HEK293 (cell line): ENCODE data around the gene ZNF529.

Source experiments
- PRDM1 ChIP-seq: fragments of 450-650 bp; formaldehyde crosslinking; IDR thresholded peaks from 2 replicates; pipeline ENCODE4; 2016; ENCODE audit warnings: missing biosample characterization, missing genetic modification characterization
- RBAK ChIP-seq: fragments of 450-650 bp; formaldehyde crosslinking; IDR thresholded peaks from 2 replicates; pipeline ENCODE4 v1.5.1; 2016; ENCODE audit warnings: missing biosample characterization, missing genetic modification characterization
- ZBTB20 ChIP-seq: fragments of 450-650 bp; formaldehyde crosslinking; IDR thresholded peaks from 2 replicates; pipeline ENCODE4 v1.5.1; 2016; ENCODE audit warnings: missing biosample characterization, missing genetic modification characterization
- ZFP41 ChIP-seq: fragments of 450-650 bp; formaldehyde crosslinking; IDR thresholded peaks from 2 replicates; pipeline ENCODE4 v1.5.1; 2016; ENCODE audit warnings: missing biosample characterization, missing genetic modification characterization, borderline replicate concordance
- ZNF133 ChIP-seq: fragments of 450-650 bp; formaldehyde crosslinking; IDR thresholded peaks from 2 replicates; pipeline ENCODE4 v1.5.1; 2016; ENCODE audit warnings: missing biosample characterization, missing genetic modification characterization
- ZNF174 ChIP-seq: fragments of 450-650 bp; formaldehyde crosslinking; IDR thresholded peaks from 2 replicates; pipeline ENCODE4 v1.5.0; 2017; ENCODE audit warnings: missing biosample characterization, mild to moderate bottlenecking, missing genetic modification characterization
- ZNF37A ChIP-seq: fragments of 450-650 bp; IDR thresholded peaks from 2 replicates; pipeline ENCODE4 v1.5.1; 2018; ENCODE audit warnings: missing biosample characterization, missing genetic modification characterization
- ZNF391 ChIP-seq: fragments of 450-650 bp; formaldehyde crosslinking; IDR thresholded peaks from 2 replicates; pipeline ENCODE4 v1.5.1; 2016; ENCODE audit warnings: low read depth, missing biosample characterization, missing genetic modification characterization, borderline replicate concordance
- ZNF394 ChIP-seq: fragments of 450-650 bp; formaldehyde crosslinking; IDR thresholded peaks from 2 replicates; pipeline ENCODE4 v1.5.1; 2016; ENCODE audit warnings: missing biosample characterization, missing genetic modification characterization, mild to moderate bottlenecking, moderate library complexity, borderline replicate concordance
- ZNF404 ChIP-seq: fragments of 450-650 bp; formaldehyde crosslinking; IDR thresholded peaks from 2 replicates; pipeline ENCODE4 v1.5.1; 2017; ENCODE audit warnings: missing biosample characterization, missing genetic modification characterization
- ZNF549 ChIP-seq: fragments of 450-650 bp; IDR thresholded peaks from 2 replicates; pipeline ENCODE4 v1.5.1; 2018; ENCODE audit warnings: missing biosample characterization, missing genetic modification characterization, mild to moderate bottlenecking, inconsistent platforms, moderate library complexity
- ZNF585B ChIP-seq: fragments of 450-650 bp; formaldehyde crosslinking; IDR thresholded peaks from 2 replicates; pipeline ENCODE4 v1.5.1; 2016; ENCODE audit warnings: missing biosample characterization, missing genetic modification characterization
- ZNF776 ChIP-seq: fragments of 450-650 bp; formaldehyde crosslinking; IDR thresholded peaks from 2 replicates; pipeline ENCODE4 v1.5.0; 2017; ENCODE audit warnings: missing biosample characterization, missing genetic modification characterization, borderline replicate concordance
- ZNF843 ChIP-seq: fragments of 450-650 bp; formaldehyde crosslinking; IDR thresholded peaks from 2 replicates; pipeline ENCODE4 v1.5.1; 2016; ENCODE audit warnings: missing biosample characterization, missing genetic modification characterization
- TF ChIP-seq, protein P1 (sequence below): fragments of 450-650 bp; formaldehyde crosslinking; IDR thresholded peaks from 2 replicates; pipeline ENCODE4 v1.5.1; 2017; ENCODE audit warnings: missing biosample characterization, mild to moderate bottlenecking, missing genetic modification characterization, moderate library complexity
- TF ChIP-seq, protein P2 (sequence below): fragments of 450-650 bp; formaldehyde crosslinking; IDR thresholded peaks from 2 replicates; pipeline ENCODE4 v1.5.1; 2016; ENCODE audit warnings: missing biosample characterization, missing genetic modification characterization
- TF ChIP-seq, protein P3 (sequence below): fragments of 450-650 bp; formaldehyde crosslinking; IDR thresholded peaks from 2 replicates; pipeline ENCODE4 v1.5.1; 2016; ENCODE audit warnings: missing biosample characterization, missing genetic modification characterization
- TF ChIP-seq, protein P4 (sequence below): fragments of 450-650 bp; formaldehyde crosslinking; conservative IDR thresholded peaks from 2 replicates; pipeline ENCODE4 v1.5.1; 2016; ENCODE audit warnings: low read depth, missing biosample characterization, missing genetic modification characterization
- TF ChIP-seq, protein P5 (sequence below): fragments of 450-650 bp; formaldehyde crosslinking; IDR thresholded peaks from 2 replicates; pipeline ENCODE4 v1.5.1; 2016; ENCODE audit warnings: missing biosample characterization, missing genetic modification characterization
- TF ChIP-seq, protein P6 (sequence below): fragments of 450-650 bp; formaldehyde crosslinking; optimal IDR thresholded peaks from 2 replicates; pipeline ENCODE3; 2016; ENCODE audit warnings: missing biosample characterization, mild to moderate bottlenecking, missing genetic modification characterization
- TF ChIP-seq, protein P7 (sequence below): fragments of 450-650 bp; formaldehyde crosslinking; IDR thresholded peaks from 2 replicates; pipeline ENCODE4 v1.5.1; 2017; ENCODE audit warnings: missing biosample characterization, missing genetic modification characterization
- TF ChIP-seq, protein P8 (sequence below): fragments of 450-650 bp; formaldehyde crosslinking; IDR thresholded peaks from 2 replicates; pipeline ENCODE4 v1.5.1; 2016; ENCODE audit warnings: missing biosample characterization, missing genetic modification characterization

Gene ZNF529

DNA sequence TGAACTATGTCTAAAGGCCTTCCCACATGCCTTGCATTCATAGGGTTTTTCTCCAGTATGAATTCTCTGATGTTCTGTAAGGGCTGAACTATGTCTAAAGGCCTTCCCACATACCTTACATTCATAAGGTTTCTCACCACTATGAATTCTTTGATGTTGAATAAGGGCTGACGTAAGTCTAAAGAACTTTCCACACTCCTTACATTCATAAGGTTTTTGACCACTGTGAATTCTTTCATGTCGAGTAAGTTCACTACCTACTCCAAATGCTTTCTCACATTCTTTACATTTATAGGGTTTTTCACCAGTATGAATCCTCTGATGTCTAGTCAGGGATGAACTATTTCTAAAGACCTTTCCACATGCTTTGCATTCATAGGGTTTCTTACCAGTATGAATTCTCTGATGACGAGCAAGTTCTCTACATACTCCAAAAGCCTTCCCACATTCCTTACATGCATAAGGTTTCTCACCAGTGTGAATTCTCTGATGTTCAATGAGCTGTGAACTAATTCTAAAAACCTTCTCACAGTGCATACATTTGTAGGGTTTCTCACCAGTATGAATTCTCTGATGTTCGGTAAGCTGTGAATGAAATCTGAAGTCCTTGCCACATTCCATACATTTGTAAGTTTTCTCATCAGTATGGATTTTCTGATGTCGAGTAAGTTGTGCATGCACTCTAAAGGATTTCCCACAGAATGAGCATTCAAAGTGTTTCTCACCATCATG is 25.9 kb downstream of the ZNF529 start (continued):
- TF ChIP-seq, protein P1, sequence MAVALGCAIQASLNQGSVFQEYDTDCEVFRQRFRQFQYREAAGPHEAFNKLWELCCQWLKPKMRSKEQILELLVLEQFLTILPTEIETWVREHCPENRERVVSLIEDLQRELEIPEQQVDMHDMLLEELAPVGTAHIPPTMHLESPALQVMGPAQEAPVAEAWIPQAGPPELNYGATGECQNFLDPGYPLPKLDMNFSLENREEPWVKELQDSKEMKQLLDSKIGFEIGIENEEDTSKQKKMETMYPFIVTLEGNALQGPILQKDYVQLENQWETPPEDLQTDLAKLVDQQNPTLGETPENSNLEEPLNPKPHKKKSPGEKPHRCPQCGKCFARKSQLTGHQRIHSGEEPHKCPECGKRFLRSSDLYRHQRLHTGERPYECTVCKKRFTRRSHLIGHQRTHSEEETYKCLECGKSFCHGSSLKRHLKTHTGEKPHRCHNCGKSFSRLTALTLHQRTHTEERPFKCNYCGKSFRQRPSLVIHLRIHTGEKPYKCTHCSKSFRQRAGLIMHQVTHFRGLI (tag by site-specific recombination) = peak; percentile 22; the same call in 1 of the 2 replicates
- TF ChIP-seq ZNF843 (no peak), ZNF174 (tag by site-specific recombination) (peak; percentile 52; the same call in 1 of the 2 replicates), RBAK (tag by site-specific recombination) (peak; percentile 67; the same call in 1 of the 2 replicates), ZNF585B (tag by site-specific recombination) (0 out of 2 replicates have a peak, but pooled peaks have one; percentile 17), ZNF404 (no peak), ZNF776 (no peak), ZNF133 (no peak), ZBTB20 (no peak), ZNF391 (tag by site-specific recombination) (no peak), ZFP41 (tag by site-specific recombination) (no peak), PRDM1 (no peak), ZNF394 (no peak), ZNF37A (tag by site-specific recombination) (no peak), ZNF549 (peak; percentile 69)
- TF ChIP-seq, protein P2, sequence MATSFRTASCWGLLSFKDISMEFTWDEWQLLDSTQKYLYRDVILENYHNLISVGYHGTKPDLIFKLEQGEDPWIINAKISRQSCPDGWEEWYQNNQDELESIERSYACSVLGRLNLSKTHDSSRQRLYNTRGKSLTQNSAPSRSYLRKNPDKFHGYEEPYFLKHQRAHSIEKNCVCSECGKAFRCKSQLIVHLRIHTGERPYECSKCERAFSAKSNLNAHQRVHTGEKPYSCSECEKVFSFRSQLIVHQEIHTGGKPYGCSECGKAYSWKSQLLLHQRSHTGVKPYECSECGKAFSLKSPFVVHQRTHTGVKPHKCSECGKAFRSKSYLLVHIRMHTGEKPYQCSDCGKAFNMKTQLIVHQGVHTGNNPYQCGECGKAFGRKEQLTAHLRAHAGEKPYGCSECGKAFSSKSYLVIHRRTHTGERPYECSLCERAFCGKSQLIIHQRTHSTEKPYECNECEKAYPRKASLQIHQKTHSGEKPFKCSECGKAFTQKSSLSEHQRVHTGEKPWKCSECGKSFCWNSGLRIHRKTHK (tag by site-specific recombination) = no peak; the same call in 1 of the 2 replicates
- TF ChIP-seq, protein P3, sequence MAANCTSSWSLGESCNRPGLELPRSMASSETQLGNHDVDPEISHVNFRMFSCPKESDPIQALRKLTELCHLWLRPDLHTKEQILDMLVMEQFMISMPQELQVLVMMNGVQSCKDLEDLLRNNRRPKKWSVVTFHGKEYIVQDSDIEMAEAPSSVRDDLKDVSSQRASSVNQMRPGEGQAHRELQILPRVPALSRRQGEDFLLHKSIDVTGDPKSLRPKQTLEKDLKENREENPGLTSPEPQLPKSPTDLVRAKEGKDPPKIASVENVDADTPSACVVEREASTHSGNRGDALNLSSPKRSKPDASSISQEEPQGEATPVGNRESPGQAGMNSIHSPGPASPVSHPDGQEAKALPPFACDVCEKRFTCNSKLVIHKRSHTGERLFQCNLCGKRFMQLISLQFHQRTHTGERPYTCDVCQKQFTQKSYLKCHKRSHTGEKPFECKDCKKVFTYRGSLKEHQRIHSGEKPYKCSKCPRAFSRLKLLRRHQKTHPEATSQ = no peak
- TF ChIP-seq, protein P4, sequence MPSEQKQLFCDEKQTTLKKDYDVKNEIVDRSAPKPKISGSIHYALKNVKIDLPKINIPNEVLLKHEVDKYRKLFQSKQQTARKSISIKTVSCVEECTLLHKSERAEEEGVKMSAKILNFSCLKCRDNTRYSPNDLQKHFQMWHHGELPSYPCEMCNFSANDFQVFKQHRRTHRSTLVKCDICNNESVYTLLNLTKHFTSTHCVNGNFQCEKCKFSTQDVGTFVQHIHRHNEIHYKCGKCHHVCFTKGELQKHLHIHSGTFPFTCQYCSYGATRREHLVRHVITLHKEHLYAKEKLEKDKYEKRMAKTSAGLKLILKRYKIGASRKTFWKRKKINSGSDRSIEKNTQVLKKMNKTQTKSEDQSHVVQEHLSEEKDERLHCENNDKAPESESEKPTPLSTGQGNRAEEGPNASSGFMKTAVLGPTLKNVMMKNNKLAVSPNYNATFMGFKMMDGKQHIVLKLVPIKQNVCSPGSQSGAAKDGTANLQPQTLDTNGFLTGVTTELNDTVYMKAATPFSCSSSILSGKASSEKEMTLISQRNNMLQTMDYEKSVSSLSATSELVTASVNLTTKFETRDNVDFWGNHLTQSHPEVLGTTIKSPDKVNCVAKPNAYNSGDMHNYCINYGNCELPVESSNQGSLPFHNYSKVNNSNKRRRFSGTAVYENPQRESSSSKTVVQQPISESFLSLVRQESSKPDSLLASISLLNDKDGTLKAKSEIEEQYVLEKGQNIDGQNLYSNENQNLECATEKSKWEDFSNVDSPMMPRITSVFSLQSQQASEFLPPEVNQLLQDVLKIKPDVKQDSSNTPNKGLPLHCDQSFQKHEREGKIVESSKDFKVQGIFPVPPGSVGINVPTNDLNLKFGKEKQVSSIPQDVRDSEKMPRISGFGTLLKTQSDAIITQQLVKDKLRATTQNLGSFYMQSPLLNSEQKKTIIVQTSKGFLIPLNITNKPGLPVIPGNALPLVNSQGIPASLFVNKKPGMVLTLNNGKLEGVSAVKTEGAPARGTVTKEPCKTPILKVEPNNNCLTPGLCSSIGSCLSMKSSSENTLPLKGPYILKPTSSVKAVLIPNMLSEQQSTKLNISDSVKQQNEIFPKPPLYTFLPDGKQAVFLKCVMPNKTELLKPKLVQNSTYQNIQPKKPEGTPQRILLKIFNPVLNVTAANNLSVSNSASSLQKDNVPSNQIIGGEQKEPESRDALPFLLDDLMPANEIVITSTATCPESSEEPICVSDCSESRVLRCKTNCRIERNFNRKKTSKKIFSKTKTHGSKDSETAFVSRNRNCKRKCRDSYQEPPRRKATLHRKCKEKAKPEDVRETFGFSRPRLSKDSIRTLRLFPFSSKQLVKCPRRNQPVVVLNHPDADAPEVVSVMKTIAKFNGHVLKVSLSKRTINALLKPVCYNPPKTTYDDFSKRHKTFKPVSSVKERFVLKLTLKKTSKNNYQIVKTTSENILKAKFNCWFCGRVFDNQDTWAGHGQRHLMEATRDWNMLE (tag by site-specific recombination) = peak; percentile 79
- TF ChIP-seq, protein P5, sequence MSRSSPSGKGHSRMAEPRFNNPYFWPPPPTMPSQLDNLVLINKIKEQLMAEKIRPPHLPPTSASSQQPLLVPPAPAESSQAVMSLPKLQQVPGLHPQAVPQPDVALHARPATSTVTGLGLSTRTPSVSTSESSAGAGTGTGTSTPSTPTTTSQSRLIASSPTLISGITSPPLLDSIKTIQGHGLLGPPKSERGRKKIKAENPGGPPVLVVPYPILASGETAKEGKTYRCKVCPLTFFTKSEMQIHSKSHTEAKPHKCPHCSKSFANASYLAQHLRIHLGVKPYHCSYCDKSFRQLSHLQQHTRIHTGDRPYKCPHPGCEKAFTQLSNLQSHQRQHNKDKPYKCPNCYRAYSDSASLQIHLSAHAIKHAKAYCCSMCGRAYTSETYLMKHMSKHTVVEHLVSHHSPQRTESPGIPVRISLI (tag by site-specific recombination) = no peak
- TF ChIP-seq, protein P6, sequence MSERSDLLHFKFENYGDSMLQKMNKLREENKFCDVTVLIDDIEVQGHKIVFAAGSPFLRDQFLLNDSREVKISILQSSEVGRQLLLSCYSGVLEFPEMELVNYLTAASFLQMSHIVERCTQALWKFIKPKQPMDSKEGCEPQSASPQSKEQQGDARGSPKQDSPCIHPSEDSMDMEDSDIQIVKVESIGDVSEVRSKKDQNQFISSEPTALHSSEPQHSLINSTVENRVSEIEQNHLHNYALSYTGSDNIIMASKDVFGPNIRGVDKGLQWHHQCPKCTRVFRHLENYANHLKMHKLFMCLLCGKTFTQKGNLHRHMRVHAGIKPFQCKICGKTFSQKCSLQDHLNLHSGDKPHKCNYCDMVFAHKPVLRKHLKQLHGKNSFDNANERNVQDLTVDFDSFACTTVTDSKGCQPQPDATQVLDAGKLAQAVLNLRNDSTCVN = no peak
- TF ChIP-seq, protein P7, sequence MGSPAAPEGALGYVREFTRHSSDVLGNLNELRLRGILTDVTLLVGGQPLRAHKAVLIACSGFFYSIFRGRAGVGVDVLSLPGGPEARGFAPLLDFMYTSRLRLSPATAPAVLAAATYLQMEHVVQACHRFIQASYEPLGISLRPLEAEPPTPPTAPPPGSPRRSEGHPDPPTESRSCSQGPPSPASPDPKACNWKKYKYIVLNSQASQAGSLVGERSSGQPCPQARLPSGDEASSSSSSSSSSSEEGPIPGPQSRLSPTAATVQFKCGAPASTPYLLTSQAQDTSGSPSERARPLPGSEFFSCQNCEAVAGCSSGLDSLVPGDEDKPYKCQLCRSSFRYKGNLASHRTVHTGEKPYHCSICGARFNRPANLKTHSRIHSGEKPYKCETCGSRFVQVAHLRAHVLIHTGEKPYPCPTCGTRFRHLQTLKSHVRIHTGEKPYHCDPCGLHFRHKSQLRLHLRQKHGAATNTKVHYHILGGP (tag by site-specific recombination) = no peak
- TF ChIP-seq, protein P8, sequence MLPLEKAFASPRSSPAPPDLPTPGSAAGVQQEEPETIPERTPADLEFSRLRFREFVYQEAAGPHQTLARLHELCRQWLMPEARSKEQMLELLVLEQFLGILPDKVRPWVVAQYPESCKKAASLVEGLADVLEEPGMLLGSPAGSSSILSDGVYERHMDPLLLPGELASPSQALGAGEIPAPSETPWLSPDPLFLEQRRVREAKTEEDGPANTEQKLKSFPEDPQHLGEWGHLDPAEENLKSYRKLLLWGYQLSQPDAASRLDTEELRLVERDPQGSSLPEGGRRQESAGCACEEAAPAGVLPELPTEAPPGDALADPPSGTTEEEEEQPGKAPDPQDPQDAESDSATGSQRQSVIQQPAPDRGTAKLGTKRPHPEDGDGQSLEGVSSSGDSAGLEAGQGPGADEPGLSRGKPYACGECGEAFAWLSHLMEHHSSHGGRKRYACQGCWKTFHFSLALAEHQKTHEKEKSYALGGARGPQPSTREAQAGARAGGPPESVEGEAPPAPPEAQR (tag by site-specific recombination) = no peak
